NCI-H524 treated with DMSO at 0.1 percent for 48 hours (cell line): ENCODE data around the gene BTC.
"Not testable (repeated sequence)": the region's sequence is repeated elsewhere in the genome, so short reads cannot be mapped to it uniquely, and the experiment has no call there.

Experiments used
- DNase-seq: peaks from one replicate; lab custom pipeline; 2025; lab: John Stamatoyannopoulos, UW

The BTC gene

GRCh38 chr4:74758551-74759145 lies 35.7 kb downstream of the BTC start:
- no peak for DNase-seq

- no peak for DNase-seq
Observed at GRCh38 chr4:74757136-74757535, 37.2 kb downstream of the BTC start.

- no peak for DNase-seq
Observed at GRCh38 chr4:74755486-74755885, 38.8 kb downstream of the BTC start.

GRCh38 chr4:74754218-74754617 lies 40.1 kb downstream of the BTC start:
- no peak for DNase-seq

GRCh38 chr4:74752798-74753197 lies 41.5 kb downstream of the BTC start:
- no peak for DNase-seq

- no peak for DNase-seq
Observed at GRCh38 chr4:74751856-74752255, 42.5 kb downstream of the BTC start.

GRCh38 chr4:74751247-74751646 lies 43.1 kb downstream of the BTC start:
- peak; percentile 43 for DNase-seq

GRCh38 chr4:74742185-74742584 lies 52.1 kb downstream of the BTC start:
- no peak for DNase-seq

GRCh38 chr4:74738464-74739143 lies 55.7 kb downstream of the BTC start:
- DNase-seq: no peak

- DNase-seq: no peak
Observed at GRCh38 chr4:74734995-74735394, 59.3 kb downstream of the BTC start.

- no peak for DNase-seq
Observed at GRCh38 chr4:74733756-74734155, 60.6 kb downstream of the BTC start.

- DNase-seq: no peak
Observed at GRCh38 chr4:74724979-74725378, 69.3 kb downstream of the BTC start.

- no peak for DNase-seq
Observed at GRCh38 chr4:74716436-74716765, 77.9 kb downstream of the BTC start.

- DNase-seq: no peak
Observed at GRCh38 chr4:74715706-74716435, 78.5 kb downstream of the BTC start.

GRCh38 chr4:74714611-74715130 lies 79.7 kb downstream of the BTC start:
- DNase-seq: no peak

GRCh38 chr4:74708135-74708534 lies 86.2 kb downstream of the BTC start:
- DNase-seq: not testable (repeated sequence)
